Calu3 (cell line): Measurements from ENCODE around the gene MACROD1. TPM values are rescaled to one million over a fixed set of nuclear protein-coding genes. Genes with fewer than 3 reads are reported as not detected.

Experiments used
- BruUV-seq: library from RNA; stranded (reverse); fragments of 400-500 nt; replicated peaks from 2 replicates; lab custom pipeline; 2021; lab: Mats Ljungman, UMichigan
- CTCF ChIA-PET: fragments of 300-600 bp; sonication (Branson Sonifier 250); formaldehyde crosslinking; loops from one replicate; lab custom pipeline; 2022; ENCODE audit warnings: antibody characterized with exemption; lab: Charles Lee
- DNase-seq: peaks from one replicate; pipeline ENCODE4 v3.0.0; 2022
- H3K27ac Mint-ChIP-seq: one replicate; pipeline ENCODE4 v1.8.0; 2022; ENCODE audit warnings: mixed read lengths; ENCODE audit not compliant: unreplicated experiment
- H3K27me3 Mint-ChIP-seq: one replicate; pipeline ENCODE4 v1.8.0; 2022; ENCODE audit warnings: mixed read lengths; ENCODE audit not compliant: unreplicated experiment
- H3K36me3 Mint-ChIP-seq: one replicate; pipeline ENCODE4 v1.8.0; 2022; ENCODE audit warnings: mild to moderate bottlenecking, moderate library complexity, mixed read lengths; ENCODE audit not compliant: insufficient read depth, unreplicated experiment
- H3K4me1 Mint-ChIP-seq: one replicate; pipeline ENCODE4 v1.8.0; 2022; ENCODE audit warnings: mild to moderate bottlenecking, low read depth, mixed read lengths; ENCODE audit not compliant: unreplicated experiment
- H3K4me3 Mint-ChIP-seq: one replicate; pipeline ENCODE4 v1.8.0; 2022; ENCODE audit warnings: mild to moderate bottlenecking, low read depth, moderate library complexity, mixed read lengths; ENCODE audit not compliant: unreplicated experiment
- H3K9me3 Mint-ChIP-seq: one replicate; pipeline ENCODE4 v1.8.0; 2022; ENCODE audit warnings: low read depth, mixed read lengths; ENCODE audit not compliant: unreplicated experiment
- intact Hi-C: fragments of 100-400 bp; cut with micrococcal nuclease; formaldehyde crosslinking; loops from one replicate; pipeline ENCODE4 v1.10.0; 2022; ENCODE audit not compliant: unreplicated experiment
- total RNA-seq: library from RNA; stranded (reverse); gene quantifications from 2 replicates; pipeline ENCODE4 v1.2.3, GENCODE V29; 2022
- TF ChIP-seq, protein P1 (sequence below): fragments of 200-600 bp; IDR thresholded peaks from one replicate; pipeline ENCODE4 v1.8.0; 2022; ENCODE audit warnings: antibody characterized with exemption; ENCODE audit not compliant: unreplicated experiment

Gene MACROD1
- total RNA-seq, 1 experiment from 2014 or later, result 35.7 TPM

GRCh38 chr11:63952570-63952969, 213.3 kb downstream of the MACROD1 start:
- TF ChIP-seq, protein P1, sequence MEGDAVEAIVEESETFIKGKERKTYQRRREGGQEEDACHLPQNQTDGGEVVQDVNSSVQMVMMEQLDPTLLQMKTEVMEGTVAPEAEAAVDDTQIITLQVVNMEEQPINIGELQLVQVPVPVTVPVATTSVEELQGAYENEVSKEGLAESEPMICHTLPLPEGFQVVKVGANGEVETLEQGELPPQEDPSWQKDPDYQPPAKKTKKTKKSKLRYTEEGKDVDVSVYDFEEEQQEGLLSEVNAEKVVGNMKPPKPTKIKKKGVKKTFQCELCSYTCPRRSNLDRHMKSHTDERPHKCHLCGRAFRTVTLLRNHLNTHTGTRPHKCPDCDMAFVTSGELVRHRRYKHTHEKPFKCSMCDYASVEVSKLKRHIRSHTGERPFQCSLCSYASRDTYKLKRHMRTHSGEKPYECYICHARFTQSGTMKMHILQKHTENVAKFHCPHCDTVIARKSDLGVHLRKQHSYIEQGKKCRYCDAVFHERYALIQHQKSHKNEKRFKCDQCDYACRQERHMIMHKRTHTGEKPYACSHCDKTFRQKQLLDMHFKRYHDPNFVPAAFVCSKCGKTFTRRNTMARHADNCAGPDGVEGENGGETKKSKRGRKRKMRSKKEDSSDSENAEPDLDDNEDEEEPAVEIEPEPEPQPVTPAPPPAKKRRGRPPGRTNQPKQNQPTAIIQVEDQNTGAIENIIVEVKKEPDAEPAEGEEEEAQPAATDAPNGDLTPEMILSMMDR, result no peak
- DNase-seq, result no peak
- no TSS peak for BruUV-seq
- intact Hi-C loops, result no loop called here
- H3K27me3 Mint-ChIP-seq, result no peaks in the 10 kb centered on the region
- no peak overlapping the region for H3K27ac Mint-ChIP-seq
- peaks cover 19% of the 10 kb centered on the region for H3K36me3 Mint-ChIP-seq
- no peaks in the 10 kb centered on the region for H3K9me3 Mint-ChIP-seq
- H3K4me3 Mint-ChIP-seq, result no peak overlapping the region
- H3K4me1 Mint-ChIP-seq, result no peaks in the 10 kb centered on the region
- CTCF ChIA-PET, result interaction anchor here (0.6 kb wide), 1 partner anchor 62 kb away, joined by 3 read pairs; no protein-coding TSS in a partner anchor

- DNase-seq, result no peak
- H3K4me1 Mint-ChIP-seq, result no peaks in the 10 kb centered on the region
- no peaks in the 10 kb centered on the region for H3K9me3 Mint-ChIP-seq
- CTCF ChIA-PET, result interaction anchor here (0.6 kb wide), 1 partner anchor 61 kb away, joined by 3 read pairs; no protein-coding TSS in a partner anchor
- no peaks in the 10 kb centered on the region for H3K27me3 Mint-ChIP-seq
- H3K36me3 Mint-ChIP-seq, result peaks cover 22% of the 10 kb centered on the region
- intact Hi-C loops, result no loop called here
- no peak overlapping the region for H3K4me3 Mint-ChIP-seq
- no peak overlapping the region for H3K27ac Mint-ChIP-seq
- TF ChIP-seq, protein P1, result no peak
- no TSS peak for BruUV-seq
Observed at GRCh38 chr11:63951779-63952536, 214.0 kb downstream of the MACROD1 start.

Other genes with a start within 250 kb of the MACROD1 start
- gene RCOR2, start 248.9 kb downstream of the MACROD1 start, total RNA-seq, result 0.26 and 0.37 TPM in 2 replicates
- 41.3 and 44.9 TPM in 2 replicates for gene NAA40, start 227.1 kb downstream of the MACROD1 start, total RNA-seq
- 313 and 325 TPM in 2 replicates for gene COX8A, start 191.5 kb downstream of the MACROD1 start, total RNA-seq
- 96.9 and 103 TPM in 2 replicates for gene OTUB1, start 179.7 kb downstream of the MACROD1 start, total RNA-seq
- gene FLRT1, start 130.2 kb downstream of the MACROD1 start, total RNA-seq, result 0.09 and 0.10 TPM in 2 replicates
- gene STIP1, start 20.1 kb upstream of the MACROD1 start, total RNA-seq, result 344 and 391 TPM in 2 replicates
- gene FERMT3, start 40.6 kb upstream of the MACROD1 start, total RNA-seq, result 16.6 and 18.6 TPM in 2 replicates
- gene TRPT1, start 60.1 kb upstream of the MACROD1 start, total RNA-seq, result 43.1 TPM in 2 replicates
- gene NUDT22, start 60.2 kb upstream of the MACROD1 start, total RNA-seq, result 58.7 and 63.6 TPM in 2 replicates
- 26.6 and 28.0 TPM in 2 replicates for gene DNAJC4, start 64.4 kb upstream of the MACROD1 start, total RNA-seq
- 88.8 and 91.5 TPM in 2 replicates for gene VEGFB, start 68.5 kb upstream of the MACROD1 start, total RNA-seq
- 87.4 and 91.3 TPM in 2 replicates for gene FKBP2, start 75.0 kb upstream of the MACROD1 start, total RNA-seq
- 276 and 334 TPM in 2 replicates for gene PPP1R14B, start 80.8 kb upstream of the MACROD1 start, total RNA-seq
- gene PLCB3, start 85.4 kb upstream of the MACROD1 start, total RNA-seq, result 35.9 and 39.5 TPM in 2 replicates
- 30.2 and 33.6 TPM in 2 replicates for gene BAD, start 118.6 kb upstream of the MACROD1 start, total RNA-seq
- gene GPR137, start 119.7 kb upstream of the MACROD1 start, total RNA-seq, result 33.3 and 37.0 TPM in 2 replicates
- gene KCNK4, start 125.2 kb upstream of the MACROD1 start, total RNA-seq, result not detected in 2 replicates
- 0.85 TPM in 1 of 2 replicates, not detected in the other for gene CATSPERZ, start 134.2 kb upstream of the MACROD1 start, total RNA-seq
- gene ESRRA, start 139.4 kb upstream of the MACROD1 start, total RNA-seq, result 53.4 and 59.7 TPM in 2 replicates
- 197 and 211 TPM in 2 replicates for gene TRMT112, start 151.4 kb upstream of the MACROD1 start, total RNA-seq
- gene PRDX5, start 152.0 kb upstream of the MACROD1 start, total RNA-seq, result 165 TPM in 2 replicates
- gene CCDC88B, start 174.1 kb upstream of the MACROD1 start, total RNA-seq, result 7.6 and 8.2 TPM in 2 replicates
- gene RPS6KA4, start 193.0 kb upstream of the MACROD1 start, total RNA-seq, result 46.0 and 56.5 TPM in 2 replicates